ENCODE results near the gene OR10A4.

- TF ChIP-seq CTCF (IDR thresholded peaks at IDR 0.05) (no peak), POLR2A (IDR thresholded peaks at IDR 0.05) (no peak)
Measured at GRCh38 chr11:6888830-6889229, 12.4 kb downstream of the OR10A4 start.

All from vagina (tissue), 2 donors.